Activated CD8-positive, alpha-beta memory T cell treated with anti-CD3 and anti-CD28 coated beads, Interleukin-2, amount 50 U/mL, for 1 hour (primary cell): ENCODE measurements around the gene PLA2G2F.
A peak's percentile ranks its signal among the peaks of the same experiment; 100 is the strongest.

Experiments used
- DNase-seq: peaks from one replicate; pipeline ENCODE4 v3.0.0-alpha.2; 2020; ENCODE audit errors: extremely low read depth

The PLA2G2F gene

DNA sequence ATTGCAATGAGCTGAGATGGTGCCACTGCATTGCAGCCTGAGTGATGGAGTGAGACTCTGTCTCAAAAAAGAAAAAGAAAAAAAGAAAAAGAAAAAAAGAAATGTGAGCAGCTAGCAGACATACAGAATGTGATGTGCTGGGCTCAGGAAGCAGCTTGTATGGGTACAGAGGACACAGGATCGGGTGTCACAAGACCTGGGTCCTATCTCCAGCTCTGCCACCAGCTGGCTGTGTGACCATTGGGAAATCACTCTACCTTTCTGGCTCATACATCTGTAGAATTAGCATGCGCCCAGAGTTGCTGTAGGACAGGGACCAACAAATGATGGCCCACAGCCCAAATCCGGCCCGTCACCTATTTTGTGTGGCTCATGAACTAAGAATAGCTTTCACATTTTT lies 50.5 kb downstream of the PLA2G2F start:
- no peak for DNase-seq

DNA sequence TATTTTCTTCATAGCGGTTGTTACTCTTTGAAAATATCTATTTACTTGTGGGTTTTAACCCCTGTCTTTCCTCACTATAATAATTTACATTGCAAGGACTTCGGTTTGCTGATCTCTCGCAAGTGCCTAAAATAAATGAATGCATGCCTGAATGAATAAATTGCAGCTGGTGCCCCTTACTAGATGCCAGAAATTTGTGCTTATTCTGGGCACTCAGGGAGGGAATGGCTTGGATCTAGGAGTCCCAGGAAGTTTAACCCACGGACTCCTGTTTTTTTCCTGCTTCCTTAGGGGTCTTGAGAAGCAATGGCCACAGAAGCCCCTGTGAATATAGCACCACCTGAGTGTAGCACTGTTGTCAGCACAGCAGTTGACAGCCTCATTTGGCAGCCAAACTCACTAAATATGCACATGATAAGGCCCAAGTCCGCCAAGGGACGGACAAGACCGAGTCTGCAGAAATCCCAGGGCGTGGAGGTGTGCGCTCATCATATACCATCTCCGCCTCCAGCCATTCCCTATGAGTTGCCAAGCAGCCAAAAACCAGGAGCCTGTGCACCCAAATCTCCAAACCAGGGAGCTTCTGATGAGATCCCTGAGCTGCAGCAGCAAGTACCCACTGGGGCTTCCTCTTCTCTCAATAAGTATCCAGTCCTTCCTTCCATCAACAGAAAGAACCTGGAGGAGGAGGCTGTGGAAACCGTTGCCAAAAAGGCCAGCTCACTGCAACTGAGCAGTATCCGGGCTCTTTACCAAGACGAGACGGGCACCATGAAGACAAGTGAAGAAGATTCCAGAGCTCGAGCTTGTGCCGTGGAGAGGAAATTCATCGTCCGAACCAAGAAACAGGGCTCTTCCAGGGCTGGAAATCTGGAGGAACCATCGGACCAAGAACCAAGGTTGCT lies 51.4 kb downstream of the PLA2G2F start:
- DNase-seq, result no peak

DNA sequence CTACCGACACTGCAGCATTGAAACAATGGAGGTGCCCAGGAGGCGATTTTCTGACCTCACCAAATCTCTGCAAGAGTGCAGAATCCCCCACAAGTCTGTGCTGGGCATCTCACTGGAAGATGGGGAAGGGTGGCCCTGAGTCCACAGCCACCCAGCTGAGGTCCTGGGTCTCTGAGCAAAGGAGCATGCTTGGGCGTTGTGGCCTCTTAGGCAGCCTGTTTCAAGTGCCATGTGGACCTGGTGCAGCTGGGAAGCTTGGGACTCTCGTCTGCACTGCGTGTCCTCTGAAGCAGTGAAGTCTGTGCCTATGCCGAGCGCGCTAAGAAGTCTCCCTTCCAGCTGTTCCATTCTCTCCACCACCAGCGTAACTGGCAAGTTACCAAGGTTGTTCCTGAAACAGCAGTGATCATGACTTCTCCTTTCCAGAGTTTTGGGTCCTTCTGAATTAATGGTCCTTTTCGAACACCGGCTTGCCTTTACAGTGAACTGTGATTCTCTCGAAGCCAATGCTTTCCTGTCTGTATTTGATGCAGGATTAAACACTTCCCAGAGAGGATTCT lies 52.2 kb downstream of the PLA2G2F start:
- DNase-seq, result no peak

DNA sequence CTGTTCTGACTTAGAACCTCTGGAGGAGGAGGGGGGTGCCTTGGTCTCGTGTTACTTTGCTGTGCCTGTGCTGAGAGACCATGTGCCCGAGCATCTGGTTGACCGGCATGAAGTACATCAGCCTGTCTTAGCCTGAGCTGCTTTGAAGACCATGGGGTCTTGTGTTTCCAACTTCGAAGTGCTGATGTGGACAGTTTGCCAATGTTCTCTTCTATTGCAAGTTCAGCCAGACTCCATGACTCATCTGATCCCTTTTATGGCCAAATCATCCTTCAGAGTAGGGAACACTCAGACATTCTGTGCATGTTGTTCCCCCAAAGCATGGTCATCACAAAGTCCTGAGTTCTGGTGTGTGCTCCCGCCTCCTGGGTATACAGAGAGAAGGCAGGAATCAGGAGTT lies 53.2 kb downstream of the PLA2G2F start:
- no peak for DNase-seq

- no peak for DNase-seq
Measured at GRCh38 chr1:20192871-20193411, 53.8 kb downstream of the PLA2G2F start.

DNA sequence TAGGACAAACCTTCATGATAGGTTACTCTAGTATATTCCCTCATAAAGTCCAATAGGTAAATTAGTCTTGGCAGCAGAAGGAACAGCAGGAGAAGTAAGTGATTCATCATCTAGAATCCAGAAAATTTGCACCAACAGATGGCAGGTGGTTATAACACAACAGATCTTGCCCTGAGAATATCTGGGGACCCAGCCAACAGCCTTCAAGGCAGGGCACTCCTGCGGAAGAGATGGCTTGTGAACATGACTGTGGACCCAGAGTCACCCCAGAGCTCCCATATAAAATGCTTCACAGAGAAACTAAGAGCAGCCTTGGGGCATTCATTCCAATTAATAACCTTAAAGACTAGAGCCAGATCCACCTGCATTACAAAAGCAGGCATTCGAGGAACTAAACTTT lies 55.1 kb downstream of the PLA2G2F start:
- no peak for DNase-seq

- peak; percentile 12 for DNase-seq
Measured at GRCh38 chr1:20194757-20195461, 55.8 kb downstream of the PLA2G2F start.

DNA sequence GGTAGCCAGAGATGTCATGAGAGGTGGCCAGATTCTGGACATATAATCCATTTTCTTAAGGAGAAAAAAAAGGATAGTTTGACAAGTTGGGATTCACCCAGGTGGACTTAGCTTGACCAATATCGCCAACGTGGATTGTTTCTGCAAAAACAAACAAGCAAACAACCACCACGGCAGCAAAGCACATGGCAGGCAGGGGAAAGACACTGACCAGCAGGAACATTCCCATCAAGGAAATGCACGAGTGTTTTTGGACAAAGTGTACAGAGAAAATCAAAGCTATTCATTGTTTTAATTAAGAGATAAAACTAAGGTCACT lies 56.3 kb downstream of the PLA2G2F start:
- DNase-seq, result no peak

GRCh38 chr1:20197329-20197791 lies 58.2 kb downstream of the PLA2G2F start:
- DNase-seq, result no peak

DNA sequence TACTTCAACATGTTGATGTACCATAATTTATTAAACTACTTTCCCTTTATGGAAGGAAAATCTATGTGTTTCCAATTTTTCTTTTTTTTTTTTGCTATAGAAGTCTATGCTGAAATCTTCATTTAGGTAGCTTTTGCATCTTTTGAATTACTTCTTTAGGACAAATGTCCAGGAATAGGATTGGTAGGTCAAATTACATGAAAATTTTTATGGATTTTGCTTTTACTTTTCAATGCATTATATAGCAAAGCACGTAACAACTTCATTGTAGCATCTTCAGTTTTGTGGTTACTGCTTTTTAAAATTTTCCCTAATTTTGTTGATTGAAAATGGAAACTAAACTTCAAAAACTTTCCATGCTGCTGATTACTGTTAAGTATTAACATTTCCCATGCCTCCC lies 59.2 kb downstream of the PLA2G2F start:
- DNase-seq, result no peak

- DNase-seq, result no peak
Measured at GRCh38 chr1:20198918-20199317, 59.8 kb downstream of the PLA2G2F start.

- DNase-seq, result no peak
Measured at GRCh38 chr1:20199403-20199802, 60.3 kb downstream of the PLA2G2F start.

GRCh38 chr1:20199840-20200239 lies 60.7 kb downstream of the PLA2G2F start:
- DNase-seq, result no peak
